CD4-positive, alpha-beta T cell treated with Interleukin-15 for 4 hours (primary cell): Measurements from ENCODE around the gene GOLPH3.
"Not testable (repeated sequence)": the region's sequence is repeated elsewhere in the genome, so short reads cannot be mapped to it uniquely, and the experiment has no call there.

Experiments used
- DNase-seq: peaks from one replicate; pipeline ENCODE4 v3.0.0-alpha.2; 2020; ENCODE audit warnings: low spot score

The GOLPH3 gene

DNA sequence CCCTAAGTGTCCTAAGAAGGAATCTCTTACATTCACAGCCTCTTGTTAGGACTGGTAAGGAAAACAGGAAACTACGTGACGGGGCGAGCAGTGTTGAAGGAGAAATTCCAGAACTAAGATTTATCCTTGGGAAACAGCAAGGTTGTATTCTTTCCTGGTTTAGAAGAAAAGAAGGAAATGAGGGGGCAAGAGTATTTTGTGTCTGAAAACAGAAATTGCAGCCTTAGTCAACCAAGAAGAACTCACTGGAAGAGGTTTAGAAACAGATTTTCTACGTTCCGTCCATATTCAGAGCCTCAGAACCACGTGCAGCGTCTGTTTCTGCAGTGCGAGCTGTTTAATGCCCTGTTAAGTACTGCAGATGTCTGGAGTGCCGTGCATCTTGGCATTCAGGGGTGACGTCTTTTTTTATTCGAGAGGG is 75.2 kb downstream of the GOLPH3 start:
- no peak for DNase-seq

DNA sequence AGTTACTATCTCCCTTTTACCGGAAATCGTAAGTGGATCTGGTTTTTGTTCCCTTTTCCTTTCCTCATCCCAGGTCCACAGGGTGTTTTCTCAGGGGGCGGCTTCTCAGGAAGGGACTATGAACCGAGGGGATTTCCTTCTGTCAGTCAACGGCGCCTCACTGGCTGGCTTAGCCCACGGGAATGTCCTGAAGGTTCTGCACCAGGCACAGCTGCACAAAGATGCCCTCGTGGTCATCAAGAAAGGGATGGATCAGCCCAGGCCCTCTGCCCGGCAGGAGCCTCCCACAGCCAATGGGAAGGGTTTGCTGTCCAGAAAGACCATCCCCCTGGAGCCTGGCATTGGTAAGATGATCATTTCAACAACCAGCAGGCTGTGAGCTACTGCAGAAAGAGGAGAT is 75.8 kb downstream of the GOLPH3 start:
- no peak for DNase-seq

DNA sequence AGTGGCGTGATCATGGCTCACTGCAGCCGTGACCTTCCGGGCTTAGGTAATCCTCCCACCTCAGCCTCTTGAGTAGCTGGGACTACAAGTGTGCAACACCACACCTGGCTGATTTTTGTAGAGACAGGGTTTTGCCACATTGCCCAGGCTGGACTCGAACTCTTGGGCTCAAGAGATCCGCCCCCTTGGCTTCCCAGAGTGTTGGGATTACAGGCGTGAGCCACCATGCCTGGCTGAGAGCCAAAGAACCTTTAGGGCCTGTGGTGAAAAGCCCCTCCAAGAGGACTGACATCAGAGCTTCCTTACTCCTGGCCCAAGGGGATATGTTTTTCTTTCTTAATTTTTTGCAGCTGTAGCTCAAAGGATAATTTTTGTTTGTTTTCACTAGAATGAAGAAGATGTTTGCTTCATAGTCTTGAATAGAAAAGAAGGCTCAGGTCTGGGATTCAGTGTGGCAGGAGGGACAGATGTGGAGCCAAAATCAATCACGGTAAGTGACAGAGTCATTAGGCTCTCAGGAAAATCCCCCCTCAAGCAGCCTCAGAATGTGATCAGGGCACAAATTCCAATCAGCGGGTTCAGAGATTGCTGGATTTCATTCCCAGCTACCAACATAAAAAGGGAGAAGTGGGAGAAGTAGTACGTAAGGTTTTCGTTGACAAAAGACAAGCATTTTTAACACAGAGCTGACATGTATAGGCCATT is 77.1 kb downstream of the GOLPH3 start:
- DNase-seq = no peak

DNA sequence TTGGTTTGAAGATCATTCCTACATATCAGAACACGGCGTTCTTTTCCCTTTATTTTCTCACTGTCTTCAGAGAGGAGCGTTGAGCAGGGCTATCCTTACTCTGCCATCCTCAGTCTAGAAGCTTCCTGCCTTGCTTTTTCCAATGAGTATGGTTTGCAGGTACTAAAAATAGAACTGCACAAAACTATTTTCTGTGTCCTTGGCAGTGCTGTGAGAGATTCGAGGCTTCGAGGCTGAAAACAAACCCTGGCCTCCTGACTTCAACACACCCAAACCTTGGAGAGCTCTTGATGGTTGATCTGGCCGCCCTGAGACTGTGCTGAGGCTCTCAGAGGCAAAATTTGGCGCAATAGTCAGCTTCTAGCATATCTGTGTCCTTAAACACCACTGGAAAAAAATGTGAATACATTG is 78.9 kb downstream of the GOLPH3 start:
- no peak for DNase-seq

DNA sequence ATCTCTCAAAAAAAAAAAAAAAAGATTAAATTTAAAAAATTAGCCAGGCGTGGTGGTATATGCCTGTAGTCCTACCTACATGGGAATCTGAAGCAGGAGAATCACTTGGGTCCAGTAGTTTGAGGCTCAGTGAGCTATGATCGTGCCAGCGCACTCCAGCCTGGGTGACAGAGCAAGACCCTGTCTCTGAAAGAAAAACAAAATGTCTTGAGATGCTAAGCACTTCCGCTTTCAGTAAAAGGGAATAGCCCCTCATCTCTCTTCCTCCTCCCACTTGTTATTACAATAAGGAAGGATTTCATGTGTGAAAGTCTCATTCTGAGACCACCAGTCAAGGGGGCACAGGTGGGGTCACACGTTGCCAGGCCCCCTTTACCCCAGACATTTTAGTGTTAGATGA is 79.4 kb downstream of the GOLPH3 start:
- no peak for DNase-seq

DNA sequence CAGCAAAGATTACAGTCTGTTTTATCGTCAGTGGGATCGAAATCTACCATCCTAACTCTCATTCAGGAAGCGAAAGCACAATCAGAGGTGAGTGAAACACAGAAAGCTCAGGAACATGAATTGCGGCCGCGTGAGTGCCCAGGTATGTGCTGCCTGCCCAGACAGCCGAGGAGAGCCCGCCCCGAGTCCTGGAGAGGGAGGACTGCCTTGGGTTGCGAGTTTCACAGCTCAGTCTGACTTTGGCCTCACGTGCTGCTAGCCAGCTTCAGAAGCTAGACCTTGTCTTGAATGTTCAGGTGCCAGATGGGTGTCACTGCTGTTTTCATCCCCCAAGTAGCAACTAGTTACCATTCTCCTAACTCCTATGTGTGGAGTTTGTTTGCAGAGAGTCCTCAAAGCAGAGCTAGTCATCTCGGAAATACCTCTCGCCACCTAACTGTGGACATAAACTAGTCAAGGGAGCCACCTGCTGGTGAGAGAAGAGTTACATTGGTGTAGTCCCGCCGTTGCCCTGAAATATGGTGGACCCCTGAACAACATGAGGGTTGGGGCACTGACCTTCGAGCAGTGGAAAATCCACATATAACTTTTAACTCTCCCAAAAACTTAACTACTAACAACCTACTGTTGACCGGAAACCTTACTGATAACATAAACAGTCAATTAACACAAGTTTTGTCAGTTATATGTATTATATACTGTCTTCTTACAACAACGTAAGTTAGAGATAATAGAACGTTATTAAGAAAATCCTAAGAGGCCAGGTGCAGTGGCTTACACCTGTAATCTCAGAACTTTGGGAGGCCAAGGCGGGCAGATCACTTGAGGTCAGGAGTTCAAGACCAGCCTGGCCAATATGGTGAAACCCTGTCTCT is 80.9 kb downstream of the GOLPH3 start:
- DNase-seq = peak; percentile 62

DNA sequence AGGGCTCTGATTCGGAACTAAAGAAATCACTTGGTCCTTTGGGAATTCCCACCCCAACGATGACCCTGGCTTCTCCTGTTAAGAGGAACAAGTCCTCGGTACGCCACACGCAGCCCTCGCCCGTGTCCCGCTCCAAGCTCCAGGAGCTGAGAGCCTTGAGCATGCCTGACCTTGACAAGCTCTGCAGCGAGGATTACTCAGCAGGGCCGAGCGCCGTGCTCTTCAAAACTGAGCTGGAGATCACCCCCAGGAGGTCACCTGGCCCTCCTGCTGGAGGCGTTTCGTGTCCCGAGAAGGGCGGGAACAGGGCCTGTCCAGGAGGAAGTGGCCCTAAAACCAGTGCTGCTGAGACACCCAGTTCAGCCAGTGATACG is 83.4 kb downstream of the GOLPH3 start:
- DNase-seq = no peak

DNA sequence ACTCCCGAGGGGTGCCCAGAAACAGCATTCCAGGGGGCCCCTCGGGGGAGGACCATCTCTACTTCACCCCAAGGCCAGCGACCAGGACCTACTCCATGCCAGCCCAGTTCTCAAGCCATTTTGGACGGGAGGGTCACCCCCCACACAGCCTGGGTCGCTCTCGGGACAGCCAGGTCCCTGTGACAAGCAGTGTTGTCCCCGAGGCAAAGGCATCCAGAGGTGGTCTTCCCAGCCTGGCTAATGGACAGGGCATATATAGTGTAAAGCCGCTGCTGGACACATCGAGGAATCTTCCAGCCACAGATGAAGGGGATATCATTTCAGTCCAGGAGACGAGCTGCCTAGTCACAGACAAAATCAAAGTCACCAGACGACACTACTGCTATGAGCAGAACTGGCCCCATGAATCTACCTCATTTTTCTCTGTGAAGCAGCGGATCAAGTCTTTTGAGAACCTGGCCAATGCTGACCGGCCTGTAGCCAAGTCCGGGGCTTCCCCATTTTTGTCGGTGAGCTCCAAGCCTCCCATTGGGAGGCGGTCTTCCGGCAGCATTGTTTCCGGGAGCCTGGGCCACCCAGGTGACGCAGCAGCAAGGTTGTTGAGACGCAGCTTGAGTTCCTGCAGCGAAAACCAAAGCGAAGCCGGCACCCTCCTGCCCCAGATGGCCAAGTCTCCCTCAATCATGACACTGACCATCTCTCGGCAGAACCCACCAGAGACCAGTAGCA is 83.9 kb downstream of the GOLPH3 start:
- no peak for DNase-seq

DNA sequence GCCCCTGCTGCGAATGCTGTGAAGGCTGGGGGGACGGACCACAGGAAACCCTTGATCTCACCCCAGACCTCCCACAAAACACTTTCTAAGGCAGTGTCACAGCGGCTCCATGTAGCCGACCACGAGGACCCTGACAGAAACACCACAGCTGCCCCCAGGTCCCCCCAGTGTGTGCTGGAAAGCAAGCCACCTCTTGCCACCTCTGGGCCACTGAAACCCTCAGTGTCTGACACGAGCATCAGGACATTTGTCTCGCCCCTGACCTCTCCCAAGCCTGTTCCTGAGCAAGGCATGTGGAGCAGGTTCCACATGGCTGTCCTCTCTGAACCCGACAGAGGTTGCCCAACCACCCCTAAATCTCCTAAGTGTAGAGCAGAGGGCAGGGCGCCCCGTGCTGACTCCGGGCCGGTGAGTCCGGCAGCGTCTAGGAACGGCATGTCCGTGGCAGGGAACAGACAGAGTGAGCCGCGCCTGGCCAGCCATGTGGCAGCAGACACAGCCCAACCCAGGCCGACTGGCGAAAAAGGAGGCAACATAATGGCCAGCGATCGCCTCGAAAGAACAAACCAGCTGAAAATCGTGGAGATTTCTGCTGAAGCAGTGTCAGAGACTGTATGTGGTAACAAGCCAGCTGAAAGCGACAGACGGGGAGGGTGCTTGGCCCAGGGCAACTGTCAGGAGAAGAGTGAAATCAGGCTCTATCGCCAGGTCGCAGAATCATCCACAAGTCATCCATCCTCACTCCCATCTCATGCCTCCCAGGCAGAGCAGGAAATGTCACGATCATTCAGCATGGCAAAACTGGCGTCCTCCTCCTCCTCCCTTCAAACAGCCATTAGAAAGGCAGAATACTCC is 84.7 kb downstream of the GOLPH3 start:
- no peak for DNase-seq

DNA sequence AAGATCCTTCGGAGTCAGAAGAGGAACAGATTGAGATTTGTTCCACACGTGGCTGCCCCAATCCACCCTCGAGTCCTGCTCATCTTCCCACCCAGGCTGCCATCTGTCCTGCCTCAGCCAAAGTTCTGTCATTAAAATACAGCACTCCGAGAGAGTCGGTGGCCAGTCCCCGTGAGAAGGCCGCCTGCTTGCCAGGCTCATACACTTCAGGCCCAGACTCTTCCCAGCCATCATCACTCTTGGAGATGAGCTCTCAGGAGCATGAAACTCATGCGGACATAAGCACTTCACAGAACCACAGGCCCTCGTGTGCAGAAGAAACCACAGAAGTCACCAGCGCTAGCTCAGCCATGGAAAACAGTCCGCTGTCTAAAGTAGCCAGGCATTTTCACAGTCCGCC is 85.9 kb downstream of the GOLPH3 start:
- no peak for DNase-seq

DNA sequence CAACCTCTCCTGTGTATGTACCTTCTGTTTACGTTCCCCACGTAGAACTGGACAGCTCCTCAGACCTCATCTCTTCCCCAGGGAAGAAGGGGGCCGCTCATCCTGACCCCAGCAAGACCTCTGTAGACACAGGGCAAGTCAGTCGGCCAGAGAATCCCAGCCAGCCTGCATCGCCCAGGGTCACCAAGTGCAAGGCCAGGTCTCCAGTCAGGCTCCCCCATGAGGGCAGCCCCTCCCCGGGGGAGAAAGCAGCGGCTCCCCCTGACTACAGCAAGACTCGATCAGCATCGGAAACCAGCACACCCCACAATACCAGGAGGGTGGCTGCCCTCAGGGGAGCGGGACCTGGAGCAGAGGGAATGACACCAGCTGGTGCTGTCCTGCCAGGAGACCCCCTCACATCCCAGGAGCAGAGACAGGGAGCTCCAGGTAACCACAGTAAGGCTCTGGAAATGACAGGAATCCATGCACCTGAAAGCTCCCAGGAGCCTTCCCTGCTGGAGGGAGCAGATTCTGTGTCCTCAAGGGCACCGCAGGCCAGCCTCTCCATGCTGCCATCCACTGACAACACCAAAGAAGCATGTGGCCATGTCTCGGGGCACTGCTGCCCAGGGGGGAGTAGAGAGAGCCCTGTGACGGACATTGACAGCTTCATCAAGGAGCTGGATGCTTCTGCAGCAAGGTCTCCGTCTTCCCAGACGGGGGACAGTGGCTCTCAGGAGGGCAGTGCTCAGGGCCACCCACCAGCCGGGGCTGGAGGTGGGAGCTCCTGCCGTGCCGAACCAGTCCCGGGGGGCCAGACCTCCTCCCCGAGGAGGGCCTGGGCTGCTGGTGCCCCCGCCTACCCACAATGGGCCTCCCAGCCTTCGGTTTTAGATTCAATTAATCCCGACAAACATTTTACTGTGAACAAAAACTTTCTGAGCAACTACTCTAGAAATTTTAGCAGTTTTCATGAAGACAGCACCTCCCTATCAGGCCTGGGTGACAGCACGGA is 86.7 kb downstream of the GOLPH3 start:
- no peak for DNase-seq

DNA sequence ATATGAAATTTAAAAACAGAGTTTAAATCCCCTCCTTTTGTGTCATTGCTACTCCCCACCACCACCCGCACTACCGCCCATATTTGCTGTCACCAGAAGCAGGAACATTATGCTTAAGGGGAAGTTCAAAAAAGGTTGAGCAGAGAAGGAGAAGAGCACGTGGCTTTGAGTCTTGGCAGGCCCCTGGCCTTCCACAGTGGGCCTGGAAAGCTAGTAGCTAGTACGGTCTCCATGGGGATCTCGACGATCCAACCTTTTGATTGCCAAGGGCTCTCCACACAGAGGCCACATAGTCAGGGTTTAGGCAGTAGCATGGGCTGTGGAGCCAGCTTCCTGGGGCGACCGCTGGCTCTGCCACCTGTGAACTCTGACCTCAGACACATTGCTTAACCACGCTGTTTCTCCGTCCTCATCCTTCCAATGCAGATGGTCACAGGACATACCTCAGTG is 90.1 kb downstream of the GOLPH3 start:
- DNase-seq = no peak

DNA sequence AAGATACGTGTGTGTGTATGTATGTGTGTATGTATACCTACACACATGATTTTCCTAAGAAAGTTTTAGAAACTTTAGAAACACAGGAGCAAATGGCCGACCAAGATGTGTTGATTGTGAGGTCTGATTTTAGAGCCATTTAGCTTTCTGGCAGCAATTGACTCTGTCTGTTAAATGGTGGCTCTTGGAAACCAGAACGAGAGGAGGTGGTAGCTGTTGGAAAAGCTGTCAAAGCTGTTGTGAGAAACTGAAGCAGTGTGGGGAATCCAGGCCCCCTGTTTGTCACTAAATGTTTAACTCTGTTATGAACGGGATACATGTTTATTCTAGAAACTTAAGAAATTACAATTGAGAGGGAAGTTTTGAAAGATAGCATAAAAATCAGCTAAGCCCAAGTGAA is 91.4 kb downstream of the GOLPH3 start:
- DNase-seq = no peak

DNA sequence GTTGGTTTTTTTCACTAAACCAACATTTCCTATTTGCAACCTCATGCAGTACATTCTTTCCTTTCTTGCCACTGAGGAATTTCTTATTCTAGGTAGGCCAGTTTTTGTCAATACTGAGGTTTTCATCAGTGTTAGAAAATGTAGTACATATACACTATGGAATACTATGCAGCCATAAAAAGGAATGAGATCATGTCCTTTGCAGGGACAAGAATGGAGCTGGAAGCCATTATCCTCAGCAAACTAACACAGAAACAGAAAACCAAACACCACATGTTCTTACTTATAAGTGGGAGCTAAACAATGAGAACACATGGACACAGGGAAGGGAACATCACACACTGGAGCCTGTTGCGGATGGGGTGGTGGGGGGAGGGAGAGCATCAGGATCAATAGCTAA is 93.6 kb downstream of the GOLPH3 start:
- not testable (repeated sequence) for DNase-seq

DNA sequence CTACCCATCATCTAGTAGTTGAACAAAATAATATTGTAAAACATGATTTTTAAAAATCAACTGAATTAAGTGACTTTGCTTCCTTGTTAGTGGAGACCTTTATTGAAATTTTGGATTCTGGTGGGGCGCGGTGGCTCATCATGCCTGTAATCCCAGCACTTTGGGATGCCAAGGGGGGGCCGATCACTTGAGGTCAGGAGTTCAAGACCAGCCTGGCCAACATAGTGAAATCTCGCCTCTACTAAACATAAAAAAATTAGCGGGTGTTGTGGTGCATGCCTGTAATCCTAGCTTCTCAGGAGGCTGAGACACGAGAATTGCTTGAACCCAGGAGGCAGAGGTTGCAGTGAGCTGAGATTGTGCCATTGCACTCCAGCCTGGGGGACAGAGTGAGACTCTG is 95.3 kb downstream of the GOLPH3 start:
- not testable (repeated sequence) for DNase-seq

DNA sequence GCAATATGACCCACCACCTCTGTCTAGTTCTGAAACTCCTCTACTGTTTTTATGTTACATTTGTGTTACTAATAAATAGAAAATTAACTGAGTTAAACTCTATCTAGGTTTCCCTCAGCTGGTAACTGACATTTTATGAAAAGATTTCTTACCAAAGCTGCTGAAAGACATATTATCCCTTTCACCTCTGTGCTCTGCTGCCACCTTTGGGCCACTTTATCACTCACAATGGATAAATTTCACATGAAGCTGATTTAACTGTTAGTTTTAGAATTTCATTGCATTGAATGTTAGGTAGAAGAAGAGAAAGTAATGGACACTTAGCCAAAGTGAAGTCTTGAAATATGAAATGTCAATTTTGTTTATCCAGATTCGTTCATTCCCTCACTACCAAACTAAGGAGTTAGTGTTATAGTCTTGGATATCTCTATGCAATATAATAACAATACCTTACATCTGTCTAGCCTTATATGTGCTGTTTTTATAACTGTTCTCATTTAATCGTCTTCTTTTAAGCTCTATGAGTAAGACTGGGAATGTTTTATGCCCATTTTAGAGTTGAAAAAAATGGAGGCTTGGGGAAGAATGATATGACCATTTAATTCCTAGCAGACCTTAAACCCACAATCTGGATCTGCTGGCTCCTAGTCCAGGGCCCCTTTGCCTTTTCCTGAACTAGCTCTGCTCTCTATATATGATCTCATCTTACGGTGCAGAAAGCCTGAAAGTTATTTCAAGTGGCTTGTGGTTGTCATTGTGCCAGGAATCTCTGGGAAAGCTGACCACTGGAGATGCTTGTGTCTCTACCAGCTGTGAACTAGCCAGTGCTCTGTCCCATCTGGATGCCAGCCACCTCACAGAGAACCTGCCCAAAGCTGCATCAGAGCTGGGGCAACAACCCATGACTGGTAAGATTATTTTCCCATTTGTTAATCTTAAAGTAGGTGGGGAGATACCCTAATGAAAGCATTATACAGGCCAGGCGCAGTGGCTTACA is 97.1 kb downstream of the GOLPH3 start:
- peak; percentile 25 for DNase-seq
